ENCODE results near the gene SPATA21.
"Not testable (repeated sequence)": the region's sequence is repeated elsewhere in the genome, so short reads cannot be mapped to it uniquely, and the experiment has no call there.

The SPATA21 gene

GRCh38 chr1:16376971-16377370 is 60.3 kb downstream of the SPATA21 start:
- no peak for DNase-seq

GRCh38 chr1:16375521-16376340 is 61.5 kb downstream of the SPATA21 start:
- peak; percentile 96 for DNase-seq

- DNase-seq = no peak
These were observed 63.0 kb downstream of the SPATA21 start for GRCh38 chr1:16374266-16374665.

- DNase-seq = peak; percentile 33
These were observed 64.5 kb downstream of the SPATA21 start for GRCh38 chr1:16372535-16373285.

GRCh38 chr1:16371725-16372124 is 65.5 kb downstream of the SPATA21 start:
- peak; percentile 84 for DNase-seq

DNA sequence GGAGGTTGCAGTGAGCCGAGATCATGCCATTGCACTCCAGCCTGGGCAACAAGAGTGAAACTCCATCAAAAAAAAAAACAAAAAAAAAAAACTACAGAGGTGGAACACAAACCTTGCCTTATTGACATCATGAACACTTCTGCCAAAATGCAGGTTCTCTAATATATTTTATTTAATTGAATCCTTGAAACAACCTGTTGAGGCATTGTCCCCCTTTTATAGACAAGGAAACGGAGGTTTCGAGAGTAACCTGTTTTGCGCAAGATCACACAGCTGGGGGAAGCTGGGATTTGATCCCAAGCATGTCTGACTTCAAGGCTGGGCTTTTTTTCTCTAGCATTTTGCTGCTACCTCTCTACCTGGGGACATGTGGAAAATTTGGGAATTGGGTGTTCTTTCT is 67.4 kb downstream of the SPATA21 start:
- DNase-seq = no peak

GRCh38 chr1:16367968-16368890 is 69.0 kb downstream of the SPATA21 start:
- peak; percentile 72 for DNase-seq

GRCh38 chr1:16367258-16367967 is 69.8 kb downstream of the SPATA21 start:
- DNase-seq = peak; percentile 92

DNA sequence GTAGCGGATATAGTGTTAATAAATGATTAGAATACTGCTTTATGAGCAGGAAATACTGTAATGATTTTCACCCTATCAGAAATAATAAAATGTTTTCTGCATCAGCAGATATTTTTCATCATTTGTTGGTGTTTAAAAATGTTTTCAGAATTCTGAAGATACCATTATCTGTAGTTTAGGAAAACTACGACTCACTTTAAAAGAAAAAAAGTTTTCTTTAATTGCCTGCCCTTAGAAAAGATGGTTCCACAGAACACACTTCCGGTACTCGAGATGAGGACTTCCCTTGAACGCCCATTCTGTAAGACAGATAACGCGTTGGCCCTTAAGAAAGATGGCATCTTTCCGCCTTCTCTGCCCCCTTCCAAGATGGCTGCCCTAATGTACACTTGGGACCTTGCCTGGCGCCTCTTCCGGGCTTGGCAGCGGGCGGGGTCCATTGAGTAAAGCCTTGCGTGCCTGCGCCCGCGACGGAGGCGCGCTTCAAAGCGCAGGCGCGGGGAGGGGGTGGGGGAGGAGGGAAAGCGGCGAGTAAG is 70.4 kb downstream of the SPATA21 start, which contains the start of gene SZRD1:
Gene SZRD1, plus strand, starts transcription at position 521 of the 536 bp plus-strand sequence. CDS start 16 bp downstream, outside the sequence.
- peak; percentile 99 for DNase-seq

DNA sequence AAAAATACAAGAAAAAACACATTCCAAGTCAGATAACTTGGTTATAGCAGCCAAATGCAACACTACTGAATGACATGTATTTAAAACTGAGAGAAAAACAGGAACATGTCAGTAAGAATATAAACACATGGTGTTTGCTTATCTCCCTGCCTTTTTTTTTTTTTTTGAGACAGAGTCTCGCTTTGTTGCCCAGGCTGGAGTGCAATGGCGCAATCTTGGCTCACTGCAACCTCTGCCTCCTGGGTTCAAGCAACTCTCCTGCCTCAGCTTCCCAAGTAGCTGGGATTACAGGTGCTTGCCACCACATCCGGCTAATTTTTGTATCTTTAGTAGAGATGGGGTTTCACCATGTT is 72.1 kb downstream of the SPATA21 start:
- DNase-seq = not testable (repeated sequence)

GRCh38 chr1:16356867-16357266 is 80.4 kb downstream of the SPATA21 start:
- DNase-seq = no peak

DNA sequence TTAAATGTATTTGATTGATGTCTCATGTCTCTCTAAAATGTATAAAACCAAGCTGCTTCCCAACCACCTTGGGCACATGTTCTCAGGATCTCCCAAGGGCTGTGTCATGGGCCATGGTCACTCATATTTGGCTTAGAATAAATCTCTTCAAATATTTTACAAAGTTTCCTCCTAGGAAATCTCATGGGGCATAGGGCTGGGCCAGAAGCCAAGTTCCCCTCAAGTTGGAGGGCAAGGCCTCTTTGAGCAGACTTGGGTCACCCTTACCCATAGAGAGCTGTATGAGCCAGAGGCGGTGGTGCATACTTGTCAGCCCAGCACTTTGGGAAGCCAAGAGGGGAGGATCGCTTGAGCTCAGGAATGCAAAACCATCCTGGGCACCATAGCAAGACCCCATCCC is 82.6 kb downstream of the SPATA21 start:
- no peak for DNase-seq

- no peak for DNase-seq
These were observed 84.2 kb downstream of the SPATA21 start for GRCh38 chr1:16352842-16353535.

DNA sequence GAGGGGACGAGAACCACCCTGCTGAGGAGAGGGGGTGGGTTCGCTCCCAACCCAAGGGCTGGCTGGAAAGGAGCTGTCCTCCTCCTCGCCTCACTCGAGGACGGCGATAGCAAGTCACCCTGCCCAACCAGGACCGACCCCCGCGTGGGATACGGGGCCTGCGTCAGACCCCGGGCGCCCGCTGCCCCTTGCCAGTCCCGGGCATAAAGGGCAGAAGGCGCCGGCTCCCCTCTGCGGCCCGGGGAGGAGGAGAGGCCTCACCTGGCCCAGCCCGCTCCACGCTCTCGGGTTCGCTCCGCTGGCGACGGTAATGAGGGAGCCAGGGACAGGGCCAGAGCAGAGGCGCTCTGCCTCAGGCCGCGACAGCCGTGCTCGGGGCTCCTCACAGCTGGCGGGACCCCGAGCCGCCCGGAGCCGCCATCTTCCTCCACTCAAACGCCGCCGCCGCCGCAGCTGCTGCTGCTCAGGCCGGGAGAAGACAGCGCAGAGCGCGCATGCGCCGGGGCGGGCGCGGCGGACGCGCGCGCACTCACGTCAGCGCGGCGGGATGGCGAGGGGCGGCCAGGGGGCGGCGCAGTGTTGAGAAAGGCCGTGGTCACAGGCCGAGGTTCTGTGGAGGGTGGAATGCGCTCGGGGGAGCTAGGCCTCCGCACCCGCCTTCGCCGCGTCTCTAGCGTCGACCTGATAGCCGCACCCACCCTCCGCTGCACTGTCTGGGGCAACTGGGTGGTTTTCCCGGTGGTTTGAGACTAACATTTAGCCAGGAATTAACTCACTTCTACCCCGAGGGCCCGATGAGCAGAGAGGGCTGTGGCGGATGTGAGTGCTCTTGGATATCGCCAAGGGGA is 85.0 kb downstream of the SPATA21 start, which contains the start of gene FBXO42:
Gene FBXO42, minus strand, starts transcription at position 487 of the 848 bp plus-strand sequence. CDS start 37,062 bp downstream, outside the sequence.
- DNase-seq = peak; percentile 95

DNA sequence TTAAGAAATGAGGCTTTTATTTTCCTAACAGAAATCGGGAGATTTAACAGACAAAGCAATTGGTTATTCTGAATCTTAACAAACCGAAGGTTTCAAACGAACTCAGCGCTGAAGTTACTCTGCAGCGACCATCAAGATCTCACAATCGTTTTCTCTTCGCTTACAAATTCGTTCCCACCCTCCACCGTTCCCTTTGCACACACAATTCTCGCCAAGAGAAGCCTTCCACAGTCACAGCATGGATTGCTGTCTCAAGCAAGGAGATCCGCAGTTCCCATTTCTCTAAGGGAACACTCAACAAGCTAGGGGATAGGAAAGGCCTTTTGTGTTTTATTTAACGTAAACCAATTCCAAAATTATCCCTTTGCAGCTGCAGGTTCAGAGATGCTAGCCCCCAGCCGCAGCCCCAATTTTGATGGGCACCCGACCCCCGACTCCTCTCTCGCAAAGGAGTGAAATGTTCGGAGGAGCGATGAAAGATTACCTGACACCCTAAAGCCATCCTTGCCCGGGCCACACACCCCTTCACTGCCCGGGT is 85.7 kb downstream of the SPATA21 start:
- DNase-seq = peak; percentile 31

- DNase-seq = peak; percentile 23
These were observed 87.3 kb downstream of the SPATA21 start for GRCh38 chr1:16349847-16350406.
